Measurements from ENCODE around the gene CCDC86. TPM values are rescaled to one million over a fixed set of nuclear protein-coding genes. Genes with fewer than 3 reads are reported as not detected.

CCDC86 gene
- total RNA-seq, 2 experiments from 2014 or later, result 94.4 to 96.3 TPM

DNA sequence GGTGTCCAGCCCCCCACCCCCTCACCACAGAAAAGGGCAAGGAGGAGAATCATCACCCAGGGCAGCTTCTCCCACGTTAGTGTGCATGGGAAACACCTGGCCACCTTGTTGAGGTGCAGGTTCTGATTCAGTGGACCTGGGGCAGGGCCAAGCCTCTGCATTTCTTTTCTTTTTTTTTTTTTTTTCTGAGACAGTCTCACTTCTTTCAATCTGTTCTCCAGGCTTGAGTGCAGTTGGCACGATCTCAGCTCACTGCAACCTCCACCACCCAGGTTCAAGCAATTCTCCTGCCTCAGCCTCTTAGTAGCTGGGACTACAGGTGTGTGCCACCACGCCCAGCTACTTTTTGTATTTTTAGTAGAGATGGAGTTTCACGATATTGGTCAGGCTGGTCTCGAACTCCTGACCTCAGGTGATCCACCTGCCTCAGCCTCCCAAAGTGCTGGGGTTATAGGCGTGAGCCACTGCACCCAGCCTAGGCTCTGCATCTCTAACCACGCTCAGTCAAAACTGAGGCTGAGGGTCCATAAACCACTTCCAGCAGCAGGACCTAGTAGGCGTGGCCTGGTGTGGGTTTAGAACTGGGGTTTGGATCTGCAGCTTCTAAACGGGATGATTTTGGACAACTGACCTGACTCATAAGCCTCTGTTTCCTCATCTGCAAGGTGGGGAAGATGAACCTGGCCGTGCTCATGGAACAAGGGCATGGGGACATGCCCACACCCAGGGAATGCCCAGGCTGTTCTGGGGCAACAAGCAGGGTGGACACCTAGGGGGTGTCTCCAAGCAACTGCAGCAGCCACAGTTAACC, 26.2 kb downstream of the CCDC86 start:
- no peak for DNase-seq
- no peaks in the 10 kb centered on the region for H3K9me3 Mint-ChIP-seq
- peaks cover 24% of the 10 kb centered on the region for H3K4me1 Mint-ChIP-seq
- H3K36me3 Mint-ChIP-seq, result no peaks in the 10 kb centered on the region
- no peak overlapping the region for H3K4me3 Mint-ChIP-seq
- no peak overlapping the region for H3K27ac Mint-ChIP-seq
- no peaks in the 10 kb centered on the region for H3K27me3 Mint-ChIP-seq

DNA sequence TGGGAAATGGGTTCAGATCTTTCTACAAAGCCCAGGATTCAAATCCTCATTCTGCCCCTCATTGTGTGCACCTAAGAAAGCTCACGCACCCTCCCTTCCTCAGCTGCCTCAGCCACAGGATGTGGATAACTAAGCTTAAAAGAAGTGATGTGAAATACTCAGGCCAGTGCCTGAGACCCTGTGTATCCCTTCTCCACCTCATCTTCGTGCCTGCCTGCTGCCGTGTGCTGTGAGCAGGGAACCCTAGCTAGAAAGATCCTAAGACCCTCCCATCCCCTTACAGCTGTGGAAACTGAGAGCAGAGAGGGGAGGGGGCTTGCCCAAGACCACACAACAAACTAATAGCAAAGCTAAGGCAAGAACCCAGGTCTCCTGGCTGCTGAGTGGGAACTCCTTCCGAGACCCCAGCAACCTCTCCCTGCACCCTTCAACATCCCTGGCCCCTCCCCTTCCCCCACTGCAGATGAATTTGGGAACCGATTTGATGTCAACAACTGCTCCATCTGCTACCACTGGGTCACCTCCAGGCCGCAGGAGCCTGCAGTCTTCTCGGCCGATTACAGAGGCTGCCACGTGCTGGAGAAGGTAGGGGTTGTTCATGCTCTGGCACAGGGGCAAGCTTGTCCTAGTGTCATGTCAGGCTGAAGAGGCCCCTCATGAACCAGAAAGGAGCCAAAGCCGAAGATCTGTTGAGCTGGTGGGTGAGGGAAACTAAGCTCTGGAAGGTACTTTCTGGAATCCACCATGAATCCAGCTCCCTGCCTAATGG, 27.0 kb downstream of the CCDC86 start:
- Mint-ChIP-seq H3K4me1 (peaks cover 26% of the 10 kb centered on the region), H3K27ac (no peak overlapping the region), H3K9me3 (no peaks in the 10 kb centered on the region), H3K4me3 (no peak overlapping the region), H3K36me3 (no peaks in the 10 kb centered on the region), H3K27me3 (no peaks in the 10 kb centered on the region)
- no peak for DNase-seq

DNA sequence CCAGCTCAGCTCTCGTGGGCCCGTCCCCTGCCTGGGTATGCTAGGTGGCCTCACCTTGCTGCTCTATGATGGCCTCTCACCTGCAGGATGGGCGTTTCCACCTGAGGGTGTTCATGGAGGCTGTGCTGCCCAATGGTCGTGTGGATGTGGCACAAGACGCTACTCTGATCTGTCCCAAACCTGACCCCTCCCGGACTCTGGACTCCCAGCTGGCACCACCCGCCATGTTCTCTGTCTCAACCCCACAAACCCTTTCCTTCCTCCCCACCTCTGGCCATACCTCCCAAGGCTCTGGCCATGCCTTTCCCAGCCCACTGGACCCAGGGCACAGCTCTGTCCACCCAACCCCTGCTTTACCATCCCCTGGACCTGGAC, 27.5 kb downstream of the CCDC86 start:
- H3K4me1 Mint-ChIP-seq, result peaks cover 26% of the 10 kb centered on the region
- no peaks in the 10 kb centered on the region for H3K36me3 Mint-ChIP-seq
- H3K27me3 Mint-ChIP-seq, result no peaks in the 10 kb centered on the region
- DNase-seq, result no peak
- no peaks in the 10 kb centered on the region for H3K9me3 Mint-ChIP-seq
- no peak overlapping the region for H3K4me3 Mint-ChIP-seq
- no peak overlapping the region for H3K27ac Mint-ChIP-seq

DNA sequence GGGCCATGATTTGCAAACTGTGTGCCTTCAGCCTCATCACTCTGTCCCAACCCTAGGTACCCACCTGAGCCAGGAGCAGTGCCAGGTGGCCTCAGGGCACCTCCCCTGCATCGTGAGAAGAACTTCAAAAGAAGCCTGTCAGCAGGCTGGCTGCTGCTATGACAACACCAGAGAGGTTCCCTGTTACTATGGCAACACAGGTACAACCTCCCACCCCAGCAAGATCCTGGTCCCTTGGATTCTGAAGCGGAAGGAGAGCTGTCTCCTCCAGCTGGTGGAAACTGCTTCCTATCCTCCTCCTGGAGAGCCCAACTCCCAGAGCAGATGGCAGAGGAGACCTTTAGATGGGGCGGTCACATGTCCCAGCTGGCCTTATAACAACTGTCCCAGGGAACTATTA, 28.4 kb downstream of the CCDC86 start:
- no peaks in the 10 kb centered on the region for H3K9me3 Mint-ChIP-seq
- no peaks in the 10 kb centered on the region for H3K27me3 Mint-ChIP-seq
- H3K4me1 Mint-ChIP-seq, result peaks cover 26% of the 10 kb centered on the region
- H3K4me3 Mint-ChIP-seq, result no peak overlapping the region
- no peak overlapping the region for H3K27ac Mint-ChIP-seq
- H3K36me3 Mint-ChIP-seq, result no peaks in the 10 kb centered on the region
- no peak for DNase-seq

DNA sequence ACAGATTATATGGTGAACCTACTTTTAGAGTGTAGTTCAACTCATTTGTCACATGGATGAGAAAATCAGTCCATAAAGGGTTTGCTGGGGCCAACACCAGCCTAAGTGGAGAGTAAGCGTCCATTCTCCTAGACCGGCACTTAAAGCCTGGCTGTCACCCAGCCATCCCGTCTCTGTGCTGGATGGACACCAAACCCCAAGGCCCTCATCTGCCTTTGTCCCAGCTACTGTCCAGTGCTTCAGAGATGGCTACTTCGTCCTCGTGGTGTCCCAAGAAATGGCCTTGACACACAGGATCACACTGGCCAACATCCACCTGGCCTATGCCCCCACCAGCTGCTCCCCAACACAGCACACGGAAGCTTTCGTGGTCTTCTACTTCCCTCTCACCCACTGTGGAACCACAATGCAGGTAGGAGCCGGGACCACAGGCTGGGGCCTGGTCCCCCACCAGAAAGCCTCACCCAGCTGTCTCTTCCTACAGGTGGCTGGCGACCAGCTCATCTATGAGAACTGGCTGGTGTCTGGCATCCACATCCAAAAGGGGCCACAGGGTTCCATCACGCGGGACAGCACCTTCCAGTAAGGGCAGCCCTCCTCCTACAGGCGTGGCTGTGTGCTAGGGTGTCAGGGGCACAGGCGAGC, 28.9 kb downstream of the CCDC86 start:
- H3K4me3 Mint-ChIP-seq, result no peak overlapping the region
- H3K9me3 Mint-ChIP-seq, result no peaks in the 10 kb centered on the region
- no peaks in the 10 kb centered on the region for H3K36me3 Mint-ChIP-seq
- no peak for DNase-seq
- H3K27ac Mint-ChIP-seq, result no peak overlapping the region
- peaks cover 26% of the 10 kb centered on the region for H3K4me1 Mint-ChIP-seq
- H3K27me3 Mint-ChIP-seq, result no peaks in the 10 kb centered on the region

DNA sequence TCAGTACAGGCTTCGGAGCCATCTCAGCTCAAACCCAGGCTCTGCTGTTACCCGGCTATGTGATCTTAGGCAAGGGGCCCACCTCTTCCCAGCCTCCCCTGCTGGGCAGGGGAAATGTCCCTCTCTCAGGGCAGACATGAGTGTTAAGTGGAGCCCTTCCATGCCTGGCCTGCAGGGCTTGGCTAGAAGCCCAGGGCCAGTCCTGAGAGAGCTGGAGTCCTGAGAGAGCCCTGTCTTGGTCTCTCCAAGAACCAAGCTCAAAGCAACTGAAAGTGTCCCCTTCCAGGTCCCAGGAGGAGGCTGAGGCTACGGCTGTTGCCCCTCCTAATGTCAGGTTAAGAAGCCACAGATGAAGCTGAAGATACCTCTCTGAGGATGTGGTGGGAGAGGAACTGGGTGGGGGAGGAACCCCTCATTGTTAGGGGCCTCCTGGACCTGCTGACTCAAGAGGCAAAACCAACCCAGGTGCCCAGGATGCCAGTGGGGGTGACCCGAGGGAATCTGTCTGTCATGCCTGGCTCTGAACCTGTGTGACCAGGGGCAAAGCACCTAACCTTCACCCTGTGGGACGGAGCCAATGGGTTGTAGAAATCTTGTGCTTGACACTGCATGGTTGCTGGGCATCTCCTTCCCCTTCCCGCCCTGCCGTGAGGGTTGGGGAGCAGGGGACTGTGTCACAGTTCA, 29.6 kb downstream of the CCDC86 start:
- Mint-ChIP-seq H3K27ac (no peak overlapping the region), H3K36me3 (no peaks in the 10 kb centered on the region), H3K27me3 (no peaks in the 10 kb centered on the region), H3K4me1 (peaks cover 26% of the 10 kb centered on the region), H3K9me3 (no peaks in the 10 kb centered on the region), H3K4me3 (no peak overlapping the region)
- DNase-seq, result no peak

DNA sequence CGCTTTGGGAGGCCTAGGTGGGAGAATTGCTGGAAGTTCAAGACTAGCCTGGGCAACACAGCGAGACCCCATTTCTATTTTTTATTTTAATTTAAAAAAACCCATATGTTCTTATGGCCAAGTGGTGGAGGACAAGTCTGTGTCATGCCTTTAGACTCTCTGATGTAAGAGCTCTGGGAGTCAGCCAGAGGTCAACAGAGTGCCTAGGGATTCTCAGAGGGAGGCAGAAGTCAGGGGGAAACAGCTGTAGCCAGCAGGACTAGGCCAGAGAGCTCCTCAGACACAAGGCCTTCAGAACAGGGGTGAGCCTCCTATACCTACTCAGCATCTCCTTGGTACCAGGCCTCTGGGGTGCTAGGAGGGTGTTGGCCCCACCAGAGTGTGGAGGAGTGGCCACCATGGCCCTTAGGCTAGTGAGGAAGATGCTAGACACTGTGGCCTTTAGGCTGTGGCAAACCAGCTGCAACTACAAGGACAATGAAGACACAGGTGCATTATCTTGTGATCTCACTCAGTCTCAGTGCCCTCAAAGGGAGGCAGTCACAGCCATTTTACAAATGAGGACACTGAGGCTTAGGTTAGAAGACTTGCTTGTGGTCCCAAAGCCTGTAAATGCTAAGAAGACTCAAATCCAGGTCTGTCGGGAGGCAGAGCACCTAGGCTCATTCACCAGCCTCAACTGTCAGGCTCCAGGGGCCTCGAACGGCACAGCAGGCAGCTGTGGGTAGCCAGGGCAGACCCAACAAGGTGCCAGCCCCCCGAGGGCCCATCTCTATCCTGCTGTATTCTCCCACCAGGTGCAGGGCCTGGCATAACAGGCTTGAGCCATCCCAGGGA, 30.4 kb downstream of the CCDC86 start:
- H3K9me3 Mint-ChIP-seq, result no peaks in the 10 kb centered on the region
- no peaks in the 10 kb centered on the region for H3K36me3 Mint-ChIP-seq
- no peaks in the 10 kb centered on the region for H3K27me3 Mint-ChIP-seq
- no peak for DNase-seq
- no peak overlapping the region for H3K27ac Mint-ChIP-seq
- no peak overlapping the region for H3K4me3 Mint-ChIP-seq
- H3K4me1 Mint-ChIP-seq, result peaks cover 26% of the 10 kb centered on the region

DNA sequence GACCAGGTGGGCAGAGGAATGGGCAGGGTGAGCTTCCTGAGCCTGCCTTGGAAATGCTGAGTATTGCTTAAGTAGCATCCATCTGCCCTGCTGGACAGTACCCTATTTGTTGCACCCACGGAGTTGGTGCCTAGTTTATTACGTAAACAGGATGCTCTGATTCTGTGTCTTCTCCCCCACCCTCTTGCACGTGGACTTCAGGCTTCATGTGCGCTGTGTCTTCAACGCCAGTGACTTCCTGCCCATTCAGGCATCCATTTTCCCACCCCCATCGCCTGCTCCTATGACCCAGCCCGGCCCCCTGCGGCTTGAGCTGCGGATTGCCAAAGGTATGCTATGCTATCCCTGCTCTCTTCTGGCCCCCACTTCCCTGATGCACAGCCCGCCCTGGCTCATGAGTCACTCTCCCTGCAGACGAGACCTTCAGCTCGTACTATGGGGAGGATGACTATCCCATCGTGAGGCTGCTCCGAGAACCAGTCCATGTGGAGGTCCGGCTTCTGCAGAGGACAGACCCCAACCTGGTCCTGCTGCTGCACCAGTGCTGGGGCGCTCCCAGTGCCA, 31.1 kb downstream of the CCDC86 start:
- Mint-ChIP-seq H3K9me3 (no peaks in the 10 kb centered on the region), H3K4me1 (peaks cover 26% of the 10 kb centered on the region), H3K4me3 (no peak overlapping the region), H3K27ac (no peak overlapping the region), H3K36me3 (no peaks in the 10 kb centered on the region), H3K27me3 (no peaks in the 10 kb centered on the region)
- DNase-seq, result no peak

DNA sequence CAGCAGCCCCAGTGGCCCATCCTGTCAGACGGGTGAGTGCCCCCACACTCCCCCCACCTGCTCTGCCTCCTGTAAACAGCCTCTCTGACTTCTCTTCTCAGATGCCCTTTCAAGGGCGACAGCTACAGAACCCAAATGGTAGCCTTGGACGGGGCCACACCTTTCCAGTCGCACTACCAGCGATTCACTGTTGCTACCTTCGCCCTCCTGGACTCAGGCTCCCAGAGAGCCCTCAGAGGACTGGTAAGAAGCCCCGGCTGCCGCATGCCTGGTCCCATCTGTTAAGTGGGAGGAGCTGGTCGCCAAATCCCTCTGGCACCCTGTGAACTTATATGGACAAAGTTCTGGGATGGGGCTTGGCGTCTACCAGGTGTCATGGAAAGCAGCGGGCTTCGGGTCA, 31.6 kb downstream of the CCDC86 start:
- Mint-ChIP-seq H3K4me1 (peaks cover 26% of the 10 kb centered on the region), H3K27ac (no peak overlapping the region), H3K36me3 (no peaks in the 10 kb centered on the region), H3K4me3 (no peak overlapping the region), H3K27me3 (no peaks in the 10 kb centered on the region), H3K9me3 (no peaks in the 10 kb centered on the region)
- no peak for DNase-seq

DNA sequence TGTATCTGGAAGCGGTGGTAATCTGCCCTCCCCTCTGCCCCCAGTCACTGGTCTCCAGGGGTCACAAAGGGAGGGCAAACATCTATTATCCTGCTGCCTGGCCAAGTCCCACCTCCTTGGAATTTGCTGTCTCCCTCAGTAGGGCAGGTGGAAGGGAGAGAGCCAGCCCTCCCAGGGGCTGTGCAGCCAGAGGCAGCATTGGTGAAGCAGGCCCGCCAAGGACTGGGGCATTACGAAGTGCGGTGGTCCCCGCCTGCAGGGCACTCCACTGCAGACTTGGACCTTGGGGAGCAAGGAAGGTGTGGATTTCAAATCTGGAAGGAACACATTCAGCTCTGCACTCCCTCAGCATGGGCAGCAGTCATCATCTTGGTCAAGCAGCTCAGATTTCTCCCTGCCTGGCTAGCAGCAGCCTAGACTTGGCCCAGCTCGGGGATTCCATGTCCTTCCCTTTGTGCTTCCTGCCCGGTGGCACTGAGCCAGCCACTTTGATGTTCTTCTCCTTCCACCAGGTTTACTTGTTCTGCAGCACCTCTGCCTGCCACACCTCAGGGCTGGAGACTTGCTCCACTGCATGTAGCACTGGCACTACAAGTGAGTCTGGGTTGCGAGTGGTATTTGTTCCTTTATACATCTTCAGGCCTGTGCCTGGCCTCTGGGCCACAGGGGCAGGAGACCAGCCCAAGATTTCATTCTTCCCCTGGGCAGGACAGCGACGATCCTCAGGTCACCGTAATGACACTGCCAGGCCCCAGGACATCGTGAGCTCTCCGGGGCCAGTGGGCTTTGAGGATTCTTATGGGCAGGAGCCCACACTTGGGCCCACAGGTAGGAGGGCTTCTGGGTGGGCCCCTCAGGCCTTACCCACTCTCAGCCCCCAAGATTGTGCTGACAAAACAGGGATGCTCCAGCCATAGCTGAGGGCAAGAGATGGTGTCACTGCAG, 32.8 kb downstream of the CCDC86 start:
- Mint-ChIP-seq H3K9me3 (no peaks in the 10 kb centered on the region), H3K36me3 (no peaks in the 10 kb centered on the region), H3K27me3 (no peaks in the 10 kb centered on the region), H3K4me3 (no peak overlapping the region), H3K27ac (no peak overlapping the region), H3K4me1 (peaks cover 23% of the 10 kb centered on the region)
- DNase-seq, result no peak

DNA sequence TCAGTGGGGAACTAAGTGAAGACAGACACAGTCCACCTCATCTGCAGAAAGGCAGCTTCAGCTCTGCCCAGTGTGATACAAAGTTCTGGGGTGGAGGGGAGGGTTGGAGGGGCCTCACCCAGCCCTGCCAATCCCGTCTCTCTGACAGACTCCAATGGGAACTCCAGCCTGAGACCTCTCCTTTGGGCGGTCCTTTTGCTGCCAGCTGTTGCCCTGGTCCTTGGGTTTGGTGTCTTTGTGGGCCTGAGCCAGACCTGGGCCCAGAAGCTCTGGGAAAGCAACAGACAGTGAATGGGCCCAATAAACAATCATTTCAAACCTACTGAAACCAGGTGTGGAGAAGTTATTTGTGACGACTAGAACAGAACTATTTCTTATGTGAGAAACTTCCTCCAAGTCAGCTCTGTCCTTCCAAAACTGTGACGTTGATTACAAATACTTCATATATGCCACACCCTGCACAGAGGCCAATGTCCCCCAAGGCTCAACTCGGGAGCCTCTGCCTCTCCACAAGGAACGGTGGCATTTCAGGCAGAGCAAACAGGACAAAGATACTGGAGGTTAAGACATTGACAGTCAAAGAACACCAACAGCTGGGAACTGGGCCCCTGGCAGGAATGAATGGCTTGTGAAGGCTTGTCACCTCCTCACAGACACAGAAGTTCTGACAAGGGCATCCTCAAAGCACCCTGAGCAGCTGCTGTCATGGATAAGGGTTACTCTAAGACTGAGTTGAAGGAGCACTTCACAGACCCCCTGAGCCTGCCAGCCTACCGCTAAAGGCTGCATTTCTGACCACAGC, 33.7 kb downstream of the CCDC86 start:
- peaks cover 19% of the 10 kb centered on the region for H3K4me1 Mint-ChIP-seq
- no peaks in the 10 kb centered on the region for H3K9me3 Mint-ChIP-seq
- DNase-seq, result no peak

DNA sequence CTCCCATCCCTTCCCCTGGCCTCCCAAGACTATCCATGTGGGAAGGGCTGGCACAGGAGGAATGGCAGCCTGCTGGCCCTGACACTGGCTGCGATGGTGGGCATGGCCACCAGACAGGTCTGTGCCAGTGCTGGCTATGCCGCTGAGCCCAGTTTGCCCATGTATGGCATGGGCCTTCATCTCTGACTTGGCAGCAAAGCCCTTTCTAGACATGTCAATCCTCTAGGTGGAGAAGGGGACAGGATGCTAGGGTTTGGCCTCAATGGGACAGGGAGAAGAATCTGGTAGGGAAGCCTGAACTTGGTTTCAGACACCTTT, 34.2 kb downstream of the CCDC86 start:
- Mint-ChIP-seq H3K36me3 (peaks cover 3% of the 10 kb centered on the region), H3K27me3 (no peaks in the 10 kb centered on the region), H3K9me3 (no peaks in the 10 kb centered on the region), H3K4me1 (peaks cover 14% of the 10 kb centered on the region), H3K27ac (peak overlapping the region; percentile 48), H3K4me3 (no peak overlapping the region)
- DNase-seq, result no peak

More for the DNA sequence above, 33.7 kb downstream of the CCDC86 start:
- Mint-ChIP-seq H3K27me3 (no peaks in the 10 kb centered on the region), H3K4me3 (no peak overlapping the region), H3K27ac (no peak overlapping the region), H3K36me3 (no peaks in the 10 kb centered on the region)
